Panc1 (cell line): Measurements from ENCODE around the gene MTHFR. TPM values are rescaled to one million over a fixed set of nuclear protein-coding genes. Genes with fewer than 3 reads are reported as not detected.

ENCODE experiments used
- ATAC-seq: fragments of 200-7000 bp; cut with Tn5 transposase; 2 replicates; pipeline ENCODE4 v1.9.1; 2020; ENCODE audit warnings: mild to moderate bottlenecking, moderate library complexity
- BruUV-seq: library from RNA; stranded (reverse); fragments of 400-500 nt; replicated peaks from 2 replicates; lab custom pipeline; 2021; lab: Mats Ljungman, UMichigan
- CTCF ChIA-PET: fragments of 300-600 bp; sonication (Branson Sonifier 250); formaldehyde crosslinking; loops from one replicate; lab custom pipeline; 2022; ENCODE audit warnings: antibody characterized with exemption; lab: Charles Lee
- POLR2A ChIA-PET: fragments of 300-600 bp; sonication (Branson Sonifier 250); formaldehyde crosslinking; loops from one replicate; lab custom pipeline; 2022; ENCODE audit warnings: antibody characterized with exemption; lab: Charles Lee
- DNase-seq: peaks from one replicate; pipeline ENCODE4 v3.0.0-alpha.2; 2010; ENCODE audit warnings: low read depth, low spot score
- H3K27ac ChIP-seq: 2 replicates; pipeline ENCODE4 v1.5.1; 2011; ENCODE audit warnings: mild to moderate bottlenecking, low read length, inconsistent platforms
- H3K27me3 ChIP-seq: fragments of 200-500 bp; sonication (Bioruptor generic); 2 replicates; pipeline ENCODE4 v1.6.0; 2014; ENCODE audit warnings: low read length, inconsistent platforms; ENCODE audit not compliant: control insufficient read depth, insufficient read depth
- H3K36me3 ChIP-seq: fragments of 200-500 bp; sonication (Bioruptor generic); 2 replicates; pipeline ENCODE4 v1.5.1; 2014; ENCODE audit warnings: inconsistent platforms, mild to moderate bottlenecking, low read length, moderate library complexity; ENCODE audit not compliant: control insufficient read depth, insufficient read depth
- H3K4me1 ChIP-seq: 2 replicates; pipeline ENCODE4 v1.5.1; 2011; ENCODE audit warnings: inconsistent platforms, mild to moderate bottlenecking, low read length, moderate library complexity; ENCODE audit not compliant: control insufficient read depth, insufficient read depth
- H3K4me3 ChIP-seq, 2 experiments: 2 replicates each; pipeline ENCODE4 v1.5.1; 2011 to 2012; ENCODE audit warnings: low read depth in 2 of 2, low read length in 2 of 2, mild to moderate bottlenecking in 2 of 2, inconsistent platforms in 1 of 2, moderate library complexity in 1 of 2
- H3K9me3 ChIP-seq: fragments of 200-500 bp; sonication (Bioruptor generic); 2 replicates; pipeline ENCODE4 v1.5.1; 2014; ENCODE audit warnings: low read depth, mild to moderate bottlenecking, inconsistent platforms, low read length, moderate library complexity; ENCODE audit not compliant: control insufficient read depth, insufficient read depth
- CTCF ChIP-seq: fragments of 450-650 bp; IDR thresholded peaks from 2 replicates; pipeline ENCODE4 v1.5.1; 2017; ENCODE audit warnings: mild to moderate bottlenecking
- POLR2AphosphoS5 ChIP-seq: IDR thresholded peaks from 2 replicates; pipeline ENCODE4 v1.6.1; 2012; ENCODE audit warnings: mild to moderate bottlenecking, low read depth, low read length, moderate library complexity
- REST ChIP-seq, 2 experiments: IDR thresholded peaks; 2 replicates each; pipeline ENCODE4 v1.6.1; 2011 to 2012; ENCODE audit warnings: low read depth in 2 of 2, control low read depth in 1 of 2, low read length in 1 of 2, mild to moderate bottlenecking in 1 of 2, moderate library complexity in 1 of 2; ENCODE audit not compliant: insufficient read depth in 1 of 2
- SIN3A ChIP-seq: IDR thresholded peaks from 2 replicates; pipeline ENCODE4 v1.6.1; 2012; ENCODE audit warnings: low read depth, mild to moderate bottlenecking, low read length, moderate library complexity, borderline replicate concordance; ENCODE audit not compliant: insufficient read depth
- TCF7L2 ChIP-seq: IDR thresholded peaks from 2 replicates; pipeline ENCODE4 v1.6.1; 2011; ENCODE audit warnings: mild to moderate bottlenecking, low read depth, low read length, inconsistent platforms
- in situ Hi-C: cut with HindIII; loops from 2 replicates; pipeline ENCODE4 v1.10.0; 2016; ENCODE audit warnings: low sequenced_read_pairs, low pct_unique_long_range_greater_than_20kb
- intact Hi-C: fragments of 100-400 bp; cut with micrococcal nuclease; formaldehyde crosslinking; loops from one replicate; pipeline ENCODE4 v1.10.0; 2022; ENCODE audit not compliant: unreplicated experiment
- total RNA-seq: library from RNA; stranded (reverse); gene quantifications from one replicate; pipeline ENCODE4 v1.2.1, GENCODE V29; 2021; ENCODE audit not compliant: unreplicated experiment

MTHFR gene
- total RNA-seq, 1 experiment from 2014 or later, result 37.4 TPM

GRCh38 chr1:11799896-11800295 lies 5.9 kb downstream of the MTHFR start:
- intact Hi-C loops (no loop called here), in situ Hi-C loops (no loop called here)
- H3K27ac ChIP-seq, result no peak overlapping the region
- peaks cover 26% of the 10 kb centered on the region for H3K4me1 ChIP-seq
- no peaks in the 10 kb centered on the region; the same call in 1 of the 2 replicates for H3K36me3 ChIP-seq
- no peak overlapping the region for H3K4me3 ChIP-seq
- H3K9me3 ChIP-seq, result no peaks in the 10 kb centered on the region
- no peak for TF ChIP-seq POLR2AphosphoS5
- TF ChIP-seq REST (IDR thresholded peaks at IDR 0.05; ENCODE audit: insufficient read depth in 1 of 2, low read depth in 2 of 2, low read length in 1 of 2), result no peak
- no peak for TF ChIP-seq CTCF
- no peak for TF ChIP-seq SIN3A
- TF ChIP-seq TCF7L2, result no peak
- H3K27me3 ChIP-seq, result no peaks in the 10 kb centered on the region
- ATAC-seq, result no peak
- POLR2A ChIA-PET, result no interaction called here
- DNase-seq, result no peak
- BruUV-seq, result no TSS peak
- CTCF ChIA-PET, result no interaction called here

- ChIA-PET CTCF (no interaction called here), POLR2A (no interaction called here)
- DNase-seq (no peak), ATAC-seq (no peak)
- H3K4me3 ChIP-seq, result no peak overlapping the region
- BruUV-seq, result no TSS peak
- no peaks in the 10 kb centered on the region for H3K9me3 ChIP-seq
- no peaks in the 10 kb centered on the region for H3K27me3 ChIP-seq
- H3K36me3 ChIP-seq, result no peaks in the 10 kb centered on the region; the same call in 1 of the 2 replicates
- in situ Hi-C loops (no loop called here), intact Hi-C loops (no loop called here)
- peaks cover 19% of the 10 kb centered on the region for H3K4me1 ChIP-seq
- no peak overlapping the region for H3K27ac ChIP-seq
- no peak for TF ChIP-seq POLR2AphosphoS5
- TF ChIP-seq SIN3A, result no peak
- TF ChIP-seq TCF7L2, result no peak
- no peak for TF ChIP-seq REST (IDR thresholded peaks at IDR 0.05; ENCODE audit: insufficient read depth in 1 of 2, low read depth in 2 of 2, low read length in 1 of 2)
- TF ChIP-seq CTCF, result no peak
These were observed 6.7 kb downstream of the MTHFR start for GRCh38 chr1:11799099-11799498.
